H9 (cell line): ENCODE results near the gene UBE3B. TPM values are rescaled to one million over a fixed set of nuclear protein-coding genes. Genes with fewer than 3 reads are reported as not detected.

Experiments used
- DNase-seq: peaks from one replicate; pipeline ENCODE4 v3.0.0-alpha.2; 2017
- H2AFZ ChIP-seq: one replicate; pipeline ENCODE4 v1.6.1; 2013; ENCODE audit warnings: mild to moderate bottlenecking, low read length, control low read depth, moderate library complexity
- H2AK5ac ChIP-seq: 2 replicates; pipeline ENCODE4 v1.6.1; 2013; ENCODE audit warnings: low read length, control low read depth, mixed read lengths; ENCODE audit not compliant: insufficient read length
- H2BK120ac ChIP-seq: one replicate; pipeline ENCODE4 v1.6.1; 2013; ENCODE audit warnings: low read depth, mild to moderate bottlenecking, low read length, control low read depth, inconsistent platforms; ENCODE audit not compliant: poor library complexity, severe bottlenecking
- H2BK12ac ChIP-seq: 2 replicates; pipeline ENCODE4 v1.6.1; 2013; ENCODE audit warnings: low read length, control low read depth, mixed read lengths, low read depth; ENCODE audit not compliant: insufficient read length
- H2BK15ac ChIP-seq: 2 replicates; pipeline ENCODE4 v1.6.1; 2013; ENCODE audit warnings: low read depth, low read length, control low read depth
- H2BK20ac ChIP-seq: one replicate; pipeline ENCODE4 v1.6.1; 2013; ENCODE audit warnings: low read depth, mild to moderate bottlenecking, low read length, control low read depth, inconsistent platforms; ENCODE audit not compliant: poor library complexity, severe bottlenecking
- H2BK5ac ChIP-seq: 2 replicates; pipeline ENCODE4 v1.6.1; 2013; ENCODE audit warnings: low read length, control low read depth, mixed read lengths; ENCODE audit not compliant: insufficient read length
- H3K14ac ChIP-seq: 2 replicates; pipeline ENCODE4 v1.6.1; 2013; ENCODE audit warnings: low read length, control low read depth; ENCODE audit not compliant: insufficient read depth
- H3K18ac ChIP-seq: 2 replicates; pipeline ENCODE4 v1.6.1; 2013; ENCODE audit warnings: low read depth, mild to moderate bottlenecking, mixed read lengths, low read length, control low read depth; ENCODE audit not compliant: insufficient read length
- H3K23ac ChIP-seq: 2 replicates; pipeline ENCODE4 v1.6.1; 2013; ENCODE audit warnings: low read length, control low read depth, mixed read lengths, low read depth; ENCODE audit not compliant: insufficient read length
- H3K23me2 ChIP-seq: 2 replicates; pipeline ENCODE4 v1.6.1; 2013; ENCODE audit warnings: low read depth, mild to moderate bottlenecking, mixed read lengths, low read length, control low read depth; ENCODE audit not compliant: insufficient read length, poor library complexity, severe bottlenecking
- H3K27ac ChIP-seq: 2 replicates; pipeline ENCODE4 v1.5.1; 2013; ENCODE audit warnings: low read length, control low read depth, mixed read lengths, low read depth; ENCODE audit not compliant: insufficient read length
- H3K27me3 ChIP-seq: 2 replicates; pipeline ENCODE4 v1.6.1; 2013; ENCODE audit warnings: low read length, control low read depth, inconsistent platforms; ENCODE audit not compliant: insufficient read depth
- H3K4ac ChIP-seq: 2 replicates; pipeline ENCODE4 v1.6.1; 2013; ENCODE audit warnings: low read depth, mild to moderate bottlenecking, control low read depth, inconsistent platforms, low read length, moderate library complexity
- H3K4me1 ChIP-seq: 2 replicates; pipeline ENCODE4 v1.6.1; 2013; ENCODE audit warnings: low read length, control low read depth, inconsistent platforms; ENCODE audit not compliant: insufficient read depth
- H3K4me2 ChIP-seq: 2 replicates; pipeline ENCODE4 v1.6.1; 2013; ENCODE audit warnings: low read length, control low read depth, mixed read lengths; ENCODE audit not compliant: insufficient read length, insufficient read depth
- H3K56ac ChIP-seq: 2 replicates; pipeline ENCODE4 v1.6.1; 2013; ENCODE audit warnings: low read depth, mild to moderate bottlenecking, mixed read lengths, low read length, control low read depth; ENCODE audit not compliant: insufficient read length
- H3K79me1 ChIP-seq: 2 replicates; pipeline ENCODE4 v1.6.1; 2013; ENCODE audit warnings: low read depth, mild to moderate bottlenecking, moderate library complexity, low read length, control low read depth, inconsistent platforms; ENCODE audit not compliant: insufficient read depth, poor library complexity, severe bottlenecking
- H3K79me2 ChIP-seq: 2 replicates; pipeline ENCODE4 v1.6.1; 2013; ENCODE audit warnings: low read length, control low read depth, inconsistent platforms; ENCODE audit not compliant: insufficient read depth
- H3K9ac ChIP-seq: 2 replicates; pipeline ENCODE4 v1.6.1; 2013; ENCODE audit warnings: low read length, control low read depth, mixed read lengths; ENCODE audit not compliant: insufficient read length; ENCODE audit errors: extremely low read depth
- H3K9me3 ChIP-seq: one replicate; pipeline ENCODE4 v1.6.1; 2013; ENCODE audit warnings: low read depth, low read length, inconsistent platforms; ENCODE audit not compliant: control insufficient read depth
- H3T11ph ChIP-seq: one replicate; pipeline ENCODE4 v1.6.1; 2013; ENCODE audit warnings: mild to moderate bottlenecking, low read length, control low read depth, inconsistent platforms
- H4K20me1 ChIP-seq: one replicate; pipeline ENCODE4 v1.6.1; 2013; ENCODE audit not compliant: control insufficient read depth, insufficient read length, insufficient read depth
- H4K5ac ChIP-seq: 2 replicates; pipeline ENCODE4 v1.6.1; 2013; ENCODE audit warnings: low read depth, mild to moderate bottlenecking, mixed read lengths, low read length, control low read depth; ENCODE audit not compliant: insufficient read length
- H4K8ac ChIP-seq: replicated peaks from 2 replicates; pipeline ENCODE4 v1.6.1; 2013; ENCODE audit warnings: low read length, control low read depth, mixed read lengths, low read depth; ENCODE audit not compliant: insufficient read length
- H4K91ac ChIP-seq: 2 replicates; pipeline ENCODE4 v1.6.1; 2013; ENCODE audit warnings: low read depth, mild to moderate bottlenecking, moderate library complexity, mixed read lengths, low read length, control low read depth; ENCODE audit not compliant: insufficient read length
- H3K27ac Mint-ChIP-seq, 3 experiments: 2 replicates in 2 of 3; 3 replicates in 1 of 3; pipeline ENCODE4 v1.8.0; 2020 to 2021; ENCODE audit warnings: mixed read lengths in 3 of 3, mild to moderate bottlenecking in 1 of 3, moderate library complexity in 1 of 3
- H3K27me3 Mint-ChIP-seq: 2 replicates; pipeline ENCODE4 v1.8.0; 2021; ENCODE audit warnings: low read depth, mild to moderate bottlenecking, moderate library complexity, mixed read lengths
- H3K36me3 Mint-ChIP-seq, 3 experiments: 2 replicates in 2 of 3; 3 replicates in 1 of 3; pipeline ENCODE4 v1.8.0; 2020 to 2021; ENCODE audit warnings: low read depth in 3 of 3, mixed read lengths in 3 of 3; ENCODE audit not compliant: insufficient read depth in 1 of 3
- H3K4me1 Mint-ChIP-seq, 2 experiments: 2 replicates each; pipeline ENCODE4 v1.8.0; 2020; ENCODE audit warnings: mixed read lengths in 2 of 2
- H3K4me3 Mint-ChIP-seq, 2 experiments: 2 replicates in 1 of 2; 3 replicates in 1 of 2; pipeline ENCODE4 v1.8.0; 2020 to 2021; ENCODE audit warnings: mild to moderate bottlenecking in 2 of 2, mixed read lengths in 2 of 2, moderate library complexity in 1 of 2
- H3K9me3 Mint-ChIP-seq, 2 experiments: 2 replicates in 1 of 2; 3 replicates in 1 of 2; pipeline ENCODE4 v1.8.0; 2020; ENCODE audit warnings: mild to moderate bottlenecking in 2 of 2, mixed read lengths in 2 of 2, moderate library complexity in 1 of 2
- CTCF ChIP-seq: fragments of 200-600 bp; sonication (generic); conservative IDR thresholded peaks from 3 replicates; pipeline ENCODE4 v1.8.0; 2021; ENCODE audit warnings: antibody characterized with exemption, mild to moderate bottlenecking
- WGBS: extraction: QIAGEN DNeasy Blood & Tissue Kit; methylation state at CpG from one replicate; pipeline ENCODE4 v1.1.7; 2013; ENCODE audit warnings: missing lambda C conversion rate, low lambda C conversion rate, mixed read lengths; ENCODE audit not compliant: insufficient read length; ENCODE audit errors: extremely low coverage; 5-methylcytosine and 5-hydroxymethylcytosine counted together
- total RNA-seq: library from RNA; stranded (reverse); gene quantifications from 2 replicates; pipeline ENCODE4 v1.2.1, GENCODE V29; 2021

UBE3B gene
- total RNA-seq, 1 experiment from 2014 or later = 24.2 TPM

GRCh38 chr12:109489016-109489954 lies 11.9 kb downstream of the UBE3B start:
- H2AK5ac ChIP-seq = no peak overlapping the region
- no peak for TF ChIP-seq CTCF

More at GRCh38 chr12:109489016-109489954, 11.9 kb downstream of the UBE3B start:
- Histone ChIP-seq H3K9me3 (no peaks in the 10 kb centered on the region), H3K18ac (no peak overlapping the region), H4K8ac (no peak overlapping the region), H2AFZ (no peak overlapping the region), H3K4me2 (no peak overlapping the region), H2BK15ac (no peak overlapping the region), H4K5ac (no peak overlapping the region), H3K27me3 (no peaks in the 10 kb centered on the region), H3K27ac (no peak overlapping the region), H2BK20ac (no peak overlapping the region), H3K14ac (no peak overlapping the region), H3K9ac (no peak overlapping the region), H2BK5ac (no peak overlapping the region), H2BK120ac (no peak overlapping the region), H3K23ac (no peak overlapping the region), H4K20me1 (no peaks in the 10 kb centered on the region), H3K79me1 (no peaks in the 10 kb centered on the region), H3T11ph (no peak overlapping the region), H3K4ac (no peak overlapping the region), H3K79me2 (no peaks in the 10 kb centered on the region), H2BK12ac (no peak overlapping the region), H4K91ac (no peak overlapping the region), H3K4me1 (no peaks in the 10 kb centered on the region), H3K56ac (no peak overlapping the region), H3K23me2 (no peaks in the 10 kb centered on the region)
- Mint-ChIP-seq H3K27ac (0 out of 7 replicates have a peak overlapping the region, but pooled peaks of 1 of the 3 experiments have one; percentile 21), H3K36me3 (peaks cover 19 to 68% (median 67%) of the 10 kb centered on the region in 3 experiments; a peak in 6 of 7 replicates), H3K9me3 (no peaks in the 10 kb centered on the region), H3K4me1 (peaks cover 0 to under 1% of the 10 kb centered on the region in 2 experiments; a peak in 1 of 4 replicates), H3K27me3 (no peaks in the 10 kb centered on the region), H3K4me3 (no peak overlapping the region)
- no peak for DNase-seq
- WGBS = no CpG with 5 or more reads among the region's 14 CpGs
